Measurements from ENCODE around the gene FKBP1B. TPM values are rescaled to one million over a fixed set of nuclear protein-coding genes. Genes with fewer than 3 reads are reported as not detected.

The FKBP1B gene
- total RNA-seq, 2 experiments from 2014 or later = 0.28 TPM; not detected in 1

Other genes starting within 250 kb of the FKBP1B start
- gene ATAD2B, start 122.6 kb upstream of the FKBP1B start, total RNA-seq = 10 to 100 TPM; 32.0 to 32.4 TPM
- gene UBXN2A, start 109.3 kb upstream of the FKBP1B start, total RNA-seq = 10 to 100 TPM; 17.7 to 18.0 TPM
- gene MFSD2B, start 39.7 kb upstream of the FKBP1B start, total RNA-seq = under 1 TPM; 0.47 to 0.68 TPM
- 1 to 10 TPM; 3.7 to 4.8 TPM for gene WDCP, start 2.4 kb upstream of the FKBP1B start, total RNA-seq
- gene SF3B6, start 26.6 kb downstream of the FKBP1B start, total RNA-seq = 10 to 100 TPM; 69.7 to 78.9 TPM
- gene TP53I3, start 35.1 kb downstream of the FKBP1B start, total RNA-seq = under 1 TPM in 1 of 2 experiments, not detected in 1; 0.17 TPM
- gene PFN4, start 73.6 kb downstream of the FKBP1B start, total RNA-seq = not detected
- 10 to 100 TPM; 16.9 to 17.6 TPM for gene FAM228B, start 73.7 kb downstream of the FKBP1B start, total RNA-seq
- not detected for gene FAM228A, start 125.3 kb downstream of the FKBP1B start, total RNA-seq